Rectal smooth muscle tissue (tissue), 1 donor: ENCODE data around the gene CRLF3.
A peak's percentile ranks its signal among the peaks of the same experiment; 100 is the strongest.

ENCODE experiments used
- H3K27ac ChIP-seq: one replicate; pipeline ENCODE4 v1.7.0; 2013; ENCODE audit warnings: low read depth, low read length, inconsistent platforms
- H3K27me3 ChIP-seq: one replicate; pipeline ENCODE4 v1.7.0; 2013; ENCODE audit warnings: low read length; ENCODE audit not compliant: control insufficient read depth, insufficient read depth
- H3K36me3 ChIP-seq: one replicate; pipeline ENCODE4 v1.7.0; 2013; ENCODE audit warnings: low read length; ENCODE audit not compliant: control insufficient read depth, insufficient read depth
- H3K4me1 ChIP-seq: one replicate; pipeline ENCODE4 v1.7.0; 2013; ENCODE audit warnings: low read length; ENCODE audit not compliant: control insufficient read depth, insufficient read depth
- H3K4me3 ChIP-seq: one replicate; pipeline ENCODE4 v1.7.0; 2013; ENCODE audit warnings: low read length
- H3K9ac ChIP-seq: one replicate; pipeline ENCODE4 v1.7.0; 2013; ENCODE audit warnings: low read length

CRLF3 gene

GRCh38 chr17:30824356-30825145 lies at the start of gene CRLF3:
TSS of gene CRLF3 (minus strand) at chr17:30824692. CDS start at chr17:30824651, 41 bp downstream.
- Histone ChIP-seq H3K27ac (peak within 1 kb of the TSS; percentile 41), H3K4me1 (peaks cover 4% of the 10 kb centered on the region), H3K4me3 (peak within 1 kb of the TSS; percentile 69), H3K9ac (peak within 1 kb of the TSS; percentile 20), H3K36me3 (no peaks in the 10 kb centered on the region), H3K27me3 (no peaks in the 10 kb centered on the region)

- Histone ChIP-seq H3K9ac (no peak overlapping the region), H3K4me3 (no peak overlapping the region), H3K27ac (no peak overlapping the region), H3K4me1 (no peaks in the 10 kb centered on the region), H3K27me3 (no peaks in the 10 kb centered on the region), H3K36me3 (no peaks in the 10 kb centered on the region)
Observed at GRCh38 chr17:30869005-30869404, 44.5 kb upstream of the CRLF3 start.

DNA sequence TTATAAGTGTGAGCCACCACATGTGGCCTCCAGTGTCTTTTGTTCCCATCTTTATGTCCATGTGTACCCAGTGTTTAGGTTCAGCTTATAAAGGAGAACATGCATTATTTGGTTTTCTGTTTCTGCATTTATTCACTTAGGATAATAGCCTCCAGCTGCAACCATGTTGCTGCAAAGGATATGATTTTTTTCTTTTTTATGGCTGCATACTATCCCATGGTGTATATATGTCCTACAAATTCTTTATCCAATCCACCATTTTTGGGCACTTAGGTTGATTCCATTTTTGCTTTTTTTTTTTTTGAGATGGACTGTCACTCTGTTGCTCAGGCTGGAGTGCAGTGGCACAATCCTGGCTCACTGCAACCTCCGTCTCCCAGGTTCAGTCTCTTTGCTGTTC lies 40.1 kb upstream of the CRLF3 start:
- H3K27me3 ChIP-seq, result no peaks in the 10 kb centered on the region
- H3K4me1 ChIP-seq, result no peaks in the 10 kb centered on the region
- H3K4me3 ChIP-seq, result no peak overlapping the region
- no peak overlapping the region for H3K9ac ChIP-seq
- no peak overlapping the region for H3K27ac ChIP-seq
- no peaks in the 10 kb centered on the region for H3K36me3 ChIP-seq

DNA sequence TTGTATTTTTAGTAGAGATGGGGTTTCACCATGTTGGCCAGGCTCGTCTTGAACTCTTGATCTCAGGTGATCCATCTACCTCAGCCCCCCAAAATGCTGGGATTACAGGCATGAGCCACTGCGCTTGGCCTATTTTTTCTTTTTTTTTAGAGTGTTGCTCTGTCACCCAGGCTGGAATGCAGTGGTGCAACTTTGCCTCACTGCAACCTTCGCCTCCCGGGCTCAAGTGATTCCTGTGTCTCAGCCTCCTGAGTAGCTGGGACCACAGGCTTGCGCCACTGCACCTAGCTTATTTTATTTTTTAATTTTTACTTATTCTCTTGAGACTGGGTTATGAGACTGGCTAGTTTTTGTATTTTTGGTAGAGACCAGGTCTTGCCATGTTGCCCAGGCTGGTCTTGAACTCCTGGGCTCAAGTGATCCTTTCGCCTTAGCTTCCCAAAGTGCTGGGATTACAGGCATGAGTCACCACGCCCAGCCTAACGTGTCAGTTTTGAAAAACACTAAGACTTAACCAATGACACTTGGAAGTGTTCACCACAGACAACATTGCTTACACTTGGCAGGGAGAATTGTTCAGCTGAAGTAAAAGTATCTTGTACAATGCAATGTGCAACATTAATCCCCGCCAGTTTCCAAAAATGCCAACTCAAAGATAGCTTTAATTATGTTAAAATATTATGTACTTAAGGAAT lies 34.2 kb upstream of the CRLF3 start:
- no peaks in the 10 kb centered on the region for H3K36me3 ChIP-seq
- H3K9ac ChIP-seq, result no peak overlapping the region
- no peaks in the 10 kb centered on the region for H3K4me1 ChIP-seq
- H3K4me3 ChIP-seq, result no peak overlapping the region
- H3K27me3 ChIP-seq, result no peaks in the 10 kb centered on the region
- no peak overlapping the region for H3K27ac ChIP-seq

GRCh38 chr17:30854146-30854545 lies 29.7 kb upstream of the CRLF3 start:
- H3K4me3 ChIP-seq, result no peak overlapping the region
- H3K27ac ChIP-seq, result no peak overlapping the region
- no peaks in the 10 kb centered on the region for H3K36me3 ChIP-seq
- no peaks in the 10 kb centered on the region for H3K27me3 ChIP-seq
- H3K9ac ChIP-seq, result no peak overlapping the region
- H3K4me1 ChIP-seq, result no peaks in the 10 kb centered on the region

GRCh38 chr17:30848021-30848420 lies 23.5 kb upstream of the CRLF3 start:
- Histone ChIP-seq H3K27me3 (no peaks in the 10 kb centered on the region), H3K4me3 (no peak overlapping the region), H3K9ac (no peak overlapping the region), H3K4me1 (no peaks in the 10 kb centered on the region), H3K36me3 (no peaks in the 10 kb centered on the region), H3K27ac (no peak overlapping the region)

GRCh38 chr17:30840771-30841170 lies 16.3 kb upstream of the CRLF3 start:
- Histone ChIP-seq H3K27ac (no peak overlapping the region), H3K9ac (no peak overlapping the region), H3K27me3 (no peaks in the 10 kb centered on the region), H3K4me3 (no peak overlapping the region), H3K4me1 (no peaks in the 10 kb centered on the region), H3K36me3 (no peaks in the 10 kb centered on the region)

GRCh38 chr17:30838202-30838807 lies 13.8 kb upstream of the CRLF3 start:
- H3K27me3 ChIP-seq, result no peaks in the 10 kb centered on the region
- H3K27ac ChIP-seq, result no peak overlapping the region
- no peak overlapping the region for H3K9ac ChIP-seq
- H3K4me3 ChIP-seq, result no peak overlapping the region
- no peaks in the 10 kb centered on the region for H3K36me3 ChIP-seq
- no peaks in the 10 kb centered on the region for H3K4me1 ChIP-seq

DNA sequence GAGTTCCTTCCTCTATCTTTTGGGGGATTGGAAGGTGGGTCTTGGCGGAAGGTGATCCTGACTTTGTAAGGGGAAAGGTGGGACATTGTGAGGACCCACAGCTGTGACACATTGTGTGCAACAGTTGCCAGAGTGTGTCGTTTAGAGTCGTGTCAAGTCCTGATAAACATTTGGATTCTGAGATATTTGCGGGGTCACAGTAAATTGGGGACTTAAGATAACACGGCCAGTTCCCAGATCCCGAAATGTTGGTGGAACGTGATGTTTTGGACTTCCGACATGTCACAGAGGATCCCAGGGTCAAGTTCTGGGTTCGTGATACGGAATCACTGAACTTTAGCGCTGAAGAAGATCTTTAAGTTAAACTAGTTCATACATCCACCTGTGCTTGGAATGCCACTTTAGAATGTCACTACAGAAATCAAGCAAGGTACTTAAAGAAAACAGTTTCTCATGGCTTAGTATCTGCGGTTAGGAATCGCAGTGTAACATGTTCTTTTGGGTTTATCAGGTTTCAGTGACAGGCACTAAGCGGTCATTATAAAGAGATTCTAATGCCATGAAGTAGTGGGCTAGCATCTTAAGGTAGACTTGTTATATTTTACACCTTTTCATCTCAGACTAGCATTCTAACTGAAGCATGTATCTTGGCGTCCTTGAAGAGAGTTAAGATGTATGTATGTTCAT lies 8.1 kb upstream of the CRLF3 start:
- no peaks in the 10 kb centered on the region for H3K27me3 ChIP-seq
- no peak overlapping the region for H3K9ac ChIP-seq
- H3K27ac ChIP-seq, result no peak overlapping the region

GRCh38 chr17:30831663-30832437 lies 7.4 kb upstream of the CRLF3 start, which contains the start of gene ATAD5:
TSS of gene ATAD5 (plus strand) at chr17:30831966. CDS start at chr17:30832348, 382 bp downstream.
- H3K4me1 ChIP-seq, result peaks cover 9% of the 10 kb centered on the region
- H3K27me3 ChIP-seq, result no peaks in the 10 kb centered on the region
- H3K36me3 ChIP-seq, result no peaks in the 10 kb centered on the region
- no peak within 1 kb of the TSS for H3K27ac ChIP-seq
- H3K4me3 ChIP-seq, result peak within 1 kb of the TSS; percentile 89
- H3K9ac ChIP-seq, result peak within 1 kb of the TSS; percentile 60

More for the DNA sequence above, 8.1 kb upstream of the CRLF3 start:
- Histone ChIP-seq H3K36me3 (no peaks in the 10 kb centered on the region), H3K4me3 (peak overlapping the region; percentile 89), H3K4me1 (peaks cover 9% of the 10 kb centered on the region)

GRCh38 chr17:30831257-30831656 lies 6.8 kb upstream of the CRLF3 start:
- peak overlapping the region; percentile 89 for H3K4me3 ChIP-seq
- H3K36me3 ChIP-seq, result no peaks in the 10 kb centered on the region
- H3K4me1 ChIP-seq, result peaks cover 9% of the 10 kb centered on the region
- no peaks in the 10 kb centered on the region for H3K27me3 ChIP-seq
- H3K27ac ChIP-seq, result no peak overlapping the region
- H3K9ac ChIP-seq, result no peak overlapping the region
